ENCODE measurements around the gene GTPBP1. TPM values are rescaled to one million over a fixed set of nuclear protein-coding genes. Genes with fewer than 3 reads are reported as not detected.

The GTPBP1 gene
- total and polyA plus RNA-seq, 2 of the 13 experiments (the other 11 are each of a cell fraction or from before 2014, with no cell fraction given) = 22.3 to 27.0 TPM

DNA sequence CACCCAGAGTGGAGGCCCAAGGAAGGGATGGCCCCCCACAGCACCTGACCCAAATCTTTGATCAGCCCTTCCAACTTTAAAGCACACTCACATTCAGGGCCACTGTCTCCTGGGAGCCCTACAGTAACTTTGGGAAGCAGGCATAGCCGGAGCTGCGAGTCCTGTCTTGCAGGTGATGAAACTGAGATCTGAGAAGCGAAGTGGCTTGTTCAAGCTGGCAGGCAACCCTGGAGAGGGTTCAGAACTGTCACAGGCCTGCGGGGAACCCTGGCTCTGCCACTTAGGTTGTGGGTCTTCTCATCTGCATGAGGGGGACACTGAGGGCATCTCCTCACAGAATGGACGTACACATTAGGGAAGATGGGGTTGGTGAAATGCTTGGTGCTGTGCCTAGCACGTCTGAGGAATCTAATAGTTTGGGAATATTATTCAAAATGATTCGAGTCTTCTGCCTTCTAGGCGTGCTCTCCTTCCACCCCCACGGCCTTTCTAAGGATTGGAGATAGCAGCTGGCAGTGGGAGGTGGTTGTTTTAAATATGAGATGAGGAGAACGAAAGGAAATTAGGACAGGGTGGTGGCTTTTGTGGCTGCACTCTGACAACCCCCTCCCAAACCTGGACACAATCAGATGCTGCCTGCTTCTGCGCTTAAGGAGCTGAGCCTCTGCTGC lies 68.9 kb downstream of the GTPBP1 start:
- no peak overlapping the region for H2AFZ ChIP-seq (ENCODE audit: low read length)
- POLR2A ChIA-PET = no interaction called here

DNA sequence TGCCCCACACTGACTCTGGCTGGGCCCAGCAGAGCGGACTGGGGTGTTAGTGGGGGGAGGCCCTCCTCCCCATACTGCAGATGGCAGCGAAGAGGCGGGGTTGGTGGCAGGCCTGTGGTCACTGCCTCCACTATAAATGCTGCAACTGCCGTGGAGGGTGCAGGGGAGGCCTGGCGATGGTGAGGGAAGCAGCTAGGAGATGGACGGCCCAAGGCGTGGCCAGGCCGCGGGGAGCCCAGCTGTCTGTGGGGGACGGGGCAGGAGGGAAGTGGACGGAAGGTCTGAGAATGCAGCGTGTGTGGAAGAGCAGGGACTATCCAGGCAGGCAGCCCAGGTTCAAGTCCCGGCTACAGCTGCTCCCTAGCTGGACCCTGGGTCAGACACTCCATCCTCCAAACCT lies 69.9 kb downstream of the GTPBP1 start:
- DNase-seq (ENCODE audit: low spot score) = no peak
- TF ChIP-seq HNF1B (CRISPR knock-in tag; IDR thresholded peaks at IDR 0.05) (no peak), THYN1 (CRISPR knock-in tag; IDR thresholded peaks at IDR 0.05; ENCODE audit: borderline replicate concordance, low read depth) (no peak), RELA (CRISPR knock-in tag; IDR thresholded peaks at IDR 0.05) (no peak)
- TF ChIP-seq, protein P1, sequence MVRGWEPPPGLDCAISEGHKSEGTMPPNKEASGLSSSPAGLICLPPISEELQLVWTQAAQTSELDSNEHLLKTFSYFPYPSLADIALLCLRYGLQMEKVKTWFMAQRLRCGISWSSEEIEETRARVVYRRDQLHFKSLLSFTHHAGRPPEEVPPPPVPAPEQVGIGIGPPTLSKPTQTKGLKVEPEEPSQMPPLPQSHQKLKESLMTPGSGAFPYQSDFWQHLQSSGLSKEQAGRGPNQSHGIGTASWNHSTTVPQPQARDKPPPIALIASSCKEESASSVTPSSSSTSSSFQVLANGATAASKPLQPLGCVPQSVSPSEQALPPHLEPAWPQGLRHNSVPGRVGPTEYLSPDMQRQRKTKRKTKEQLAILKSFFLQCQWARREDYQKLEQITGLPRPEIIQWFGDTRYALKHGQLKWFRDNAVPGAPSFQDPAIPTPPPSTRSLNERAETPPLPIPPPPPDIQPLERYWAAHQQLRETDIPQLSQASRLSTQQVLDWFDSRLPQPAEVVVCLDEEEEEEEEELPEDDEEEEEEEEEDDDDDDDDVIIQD (CRISPR knock-in tag; IDR thresholded peaks at IDR 0.05; ENCODE audit: low read depth) = no peak
- no TSS peak for BruUV-seq (replicated peaks)
- H3K9ac ChIP-seq (ENCODE audit: insufficient read depth, low read depth, low read length) = no peak overlapping the region
- 0 out of 5 replicates have a peak, but pooled peaks cover 0 to 3% of the 10 kb centered on the region in 2 experiments for H3K27me3 ChIP-seq (ENCODE audit: control insufficient read depth in 1 of 2, insufficient read depth in 2 of 2, low read length in 2 of 2)
- peaks cover 17% of the 10 kb centered on the region; the same call in 1 of the 2 replicates for H3K4me1 ChIP-seq (ENCODE audit: insufficient read depth, low read length)
- WGBS (ENCODE audit: low lambda C conversion rate) = 56% methylated on average over 8 of the region's 13 CpGs
- no peak overlapping the region for H3K4me3 ChIP-seq (replicated peaks in 1 of 3; ENCODE audit: insufficient read depth in 1 of 3, low read depth in 2 of 3, low read length in 3 of 3)
- no peak; the same call in 2 of the 3 replicates for ATAC-seq
- intact Hi-C loops (cut with micrococcal nuclease; ENCODE audit: unreplicated experiment) (no loop called here), in situ Hi-C loops (cut with HindIII; ENCODE audit: extremely low pct_ligation_motif_present, low pct_unique_long_range_greater_than_20kb) (no loop called here)
- H3K79me2 ChIP-seq (ENCODE audit: insufficient read depth, low read length) = no peaks in the 10 kb centered on the region
- POLR2A ChIA-PET = no interaction called here
- H2AFZ ChIP-seq (ENCODE audit: low read length) = no peak overlapping the region
- H3K27ac ChIP-seq (ENCODE audit: extremely low read length, insufficient read depth, low read length) = no peak overlapping the region
- H3K4me2 ChIP-seq (ENCODE audit: low read depth, low read length) = no peak overlapping the region
- no peaks in the 10 kb centered on the region for H4K20me1 ChIP-seq (ENCODE audit: insufficient read depth, low read length)
- no peaks in the 10 kb centered on the region for H3K36me3 ChIP-seq (replicated peaks in 1 of 2; ENCODE audit: control insufficient read depth in 1 of 2, insufficient read depth in 2 of 2, low read length in 2 of 2)
- H3K9me3 ChIP-seq (ENCODE audit: low read length) = no peaks in the 10 kb centered on the region
- FAIRE-seq = no peak
- CTCF ChIA-PET (ENCODE audit: low intra/inter-chr PET ratio, low total read pairs) = no interaction called here

More for the DNA sequence above, 68.9 kb downstream of the GTPBP1 start:
- H3K4me1 ChIP-seq (ENCODE audit: insufficient read depth, low read length) = peaks cover 17% of the 10 kb centered on the region; the same call in 1 of the 2 replicates
- no peak overlapping the region for H3K9ac ChIP-seq (ENCODE audit: insufficient read depth, low read depth, low read length)
- H3K27ac ChIP-seq (ENCODE audit: extremely low read length, insufficient read depth, low read length) = no peak overlapping the region
- DNase-seq (ENCODE audit: low spot score) = no peak
- no peak for FAIRE-seq
- CTCF ChIA-PET (ENCODE audit: low intra/inter-chr PET ratio, low total read pairs) = no interaction called here
- BruUV-seq (replicated peaks) = no TSS peak
- H4K20me1 ChIP-seq (ENCODE audit: insufficient read depth, low read length) = no peaks in the 10 kb centered on the region
- ATAC-seq = no peak
- no peak for TF ChIP-seq ZNF776 (CRISPR knock-in tag; IDR thresholded peaks at IDR 0.05)
- 11% methylated on average over 8 of the region's 11 CpGs for WGBS (ENCODE audit: low lambda C conversion rate)
- H3K79me2 ChIP-seq (ENCODE audit: insufficient read depth, low read length) = no peaks in the 10 kb centered on the region
- no peaks in the 10 kb centered on the region for H3K36me3 ChIP-seq (replicated peaks in 1 of 2; ENCODE audit: control insufficient read depth in 1 of 2, insufficient read depth in 2 of 2, low read length in 2 of 2)
- in situ Hi-C loops (cut with HindIII; ENCODE audit: extremely low pct_ligation_motif_present, low pct_unique_long_range_greater_than_20kb) = no loop called here
- H3K4me3 ChIP-seq (replicated peaks in 1 of 3; ENCODE audit: insufficient read depth in 1 of 3, low read depth in 2 of 3, low read length in 3 of 3) = no peak overlapping the region
- H3K27me3 ChIP-seq (ENCODE audit: control insufficient read depth in 1 of 2, insufficient read depth in 2 of 2, low read length in 2 of 2) = peaks cover 1 to 9% of the 10 kb centered on the region in 2 experiments; a peak in 1 of 5 replicates
- H3K9me3 ChIP-seq (ENCODE audit: low read length) = no peaks in the 10 kb centered on the region
- intact Hi-C loops (cut with micrococcal nuclease; ENCODE audit: unreplicated experiment) = no loop called here
- H3K4me2 ChIP-seq (ENCODE audit: low read depth, low read length) = no peak overlapping the region
